Spleen (tissue), 11 donors: Measurements from ENCODE around the gene PSME1. TPM values are rescaled to one million over a fixed set of nuclear protein-coding genes. Genes with fewer than 3 reads are reported as not detected.

ENCODE experiments used
- DNase-seq: peaks from one replicate; pipeline ENCODE4 v3.0.0-alpha.2; 2020
- H3K27ac ChIP-seq, 8 donors: fragments of 200-600 bp; sonication (generic) in 7 of 8; 1 replicate in 4 of 8; 2 replicates in 4 of 8; pipeline versions ENCODE4 v1.5.0 to v1.8.0; 2016 to 2021; ENCODE audit warnings: inconsistent platforms in 4 of 8, mild to moderate bottlenecking in 4 of 8, moderate library complexity in 1 of 8
- H3K27me3 ChIP-seq, 7 donors: fragments of 200-600 bp; sonication (generic) in 6 of 7; replicated peaks in 1 of 7; 1 replicate in 4 of 7; 2 replicates in 3 of 7; pipeline versions ENCODE4 v1.5.0 to v1.8.0; 2016 to 2021; ENCODE audit warnings: inconsistent platforms in 3 of 7, mild to moderate bottlenecking in 1 of 7
- H3K36me3 ChIP-seq, 6 donors: fragments of 200-600 bp; sonication (generic) in 5 of 6; 1 replicate in 4 of 6; 2 replicates in 2 of 6; pipeline versions ENCODE4 v1.5.0 to v1.8.0; 2016 to 2021; ENCODE audit warnings: inconsistent platforms in 2 of 6
- H3K4me1 ChIP-seq, 6 donors: fragments of 200-600 bp; sonication (generic) in 5 of 6; 1 replicate in 3 of 6; 2 replicates in 3 of 6; pipeline versions ENCODE4 v1.5.0 to v1.8.0; 2016 to 2021; ENCODE audit warnings: inconsistent platforms in 3 of 6
- H3K4me3 ChIP-seq, 8 donors: fragments of 200-600 bp; sonication (generic) in 7 of 8; 1 replicate in 4 of 8; 2 replicates in 4 of 8; pipeline versions ENCODE4 v1.5.0 to v1.8.0; 2016 to 2021; ENCODE audit warnings: inconsistent platforms in 4 of 8, mild to moderate bottlenecking in 4 of 8, moderate library complexity in 2 of 8
- H3K9me3 ChIP-seq, 8 donors: fragments of 200-600 bp; sonication (generic) in 7 of 8; 1 replicate in 4 of 8; 2 replicates in 4 of 8; pipeline versions ENCODE4 v1.5.0 to v1.8.0; 2016 to 2021; ENCODE audit warnings: inconsistent platforms in 4 of 8
- CTCF ChIP-seq, 11 experiments: fragments of 200-600 bp in 7 of 11; fragments of 450-650 bp in 4 of 11; sonication (generic) in 4 of 11; IDR thresholded peaks in 8 of 11; conservative IDR thresholded peaks in 3 of 11; 1 replicate in 7 of 11; 2 replicates in 4 of 11; pipeline versions ENCODE4 v1.4.0 to v1.8.0; 2016 to 2021; ENCODE audit warnings: antibody characterized with exemption in 11 of 11, inconsistent platforms in 4 of 11, mild to moderate bottlenecking in 1 of 11
- POLR2A ChIP-seq, 3 donors: fragments of 450-650 bp; IDR thresholded peaks; one replicate each; pipeline ENCODE4 v1.5.1; 2017; ENCODE audit warnings: antibody characterized with exemption in 3 of 3, mild to moderate bottlenecking in 1 of 3
- POLR2AphosphoS5 ChIP-seq, 3 donors: sonication (generic); formaldehyde crosslinking; IDR thresholded peaks; one replicate each; pipeline ENCODE4 v1.5.1; 2017; ENCODE audit warnings: antibody characterized with exemption in 3 of 3
- WGBS, 5 donors: extraction: QIAGEN DNeasy Blood & Tissue Kit in 3 of 5; methylation state at CpG; one replicate each; pipeline versions ENCODE4 v1.1.5 to v1.1.7; 2013 to 2018; 5-methylcytosine and 5-hydroxymethylcytosine counted together
- intact Hi-C: fragments of 100-400 bp; cut with DNase I; formaldehyde crosslinking; loops from one replicate; pipeline ENCODE4 v1.15.0; 2023; ENCODE audit warnings: low total_unique reads
- polyA plus RNA-seq, 3 donors: library from polyadenylated mRNA; stranded (reverse); fragments of 200-250 nt; gene quantifications; one replicate each; pipeline ENCODE4 v1.2.1, GENCODE V29; 2013
- total RNA-seq, 7 donors: library from RNA; depleted of rRNA in 3 of 7; stranded (reverse); fragments of >200 nt in 3 of 7; fragmentation: NEBNext Ultra II Directional in 4 of 7; extraction: Animal tissue kit (Norgen Biotek cat#: 25700) in 4 of 7; gene quantifications; one replicate each; pipeline versions ENCODE4 v1.1.0 to v1.2.1, GENCODE V29; 2016 to 2021
- donor health status: healthy with polysubstance abuse.
- donor health status: DM: no; HTN: no; CAD: no; lungs with moderate emphysema.
- donor health status: DM: no; HTN: no; CAD: no.
- donor health status: Bipolar disorder and iron deficiency.
- donor health status: healthy.
- donor health status: DM: no; HTN: no; CAD: no.
- donor health status: DM: yes; HTN: yes; CAD: no.

The PSME1 gene
- total and polyA plus RNA-seq, 10 donors = 157 to 441 (median 253) TPM

GRCh38 chr14:24177041-24177825 is 41.2 kb downstream of the PSME1 start:
- H3K27ac ChIP-seq = no peak overlapping the region
- intact Hi-C loops = no loop called here
- peaks cover 2 to 100% (median 74%) of the 10 kb centered on the region in 6 donors for H3K36me3 ChIP-seq
- TF ChIP-seq POLR2A (IDR thresholded peaks at IDR 0.05) (no peak), CTCF (IDR thresholded peaks at IDR 0.05 in 8 of 11, conservative IDR thresholded peaks at IDR 0.05 in 3 of 11) (no peak), POLR2AphosphoS5 (IDR thresholded peaks at IDR 0.05) (no peak)
- no peak overlapping the region for H3K4me3 ChIP-seq
- 93 to 96% (median 93%) methylated on average over 10 to 12 of the region's 12 CpGs for WGBS, 5 donors
- DNase-seq = no peak
- peaks cover 2 to 11% (median 6%) of the 10 kb centered on the region in 6 donors for H3K4me1 ChIP-seq
- no peaks in the 10 kb centered on the region for H3K9me3 ChIP-seq
- H3K27me3 ChIP-seq = no peaks in the 10 kb centered on the region

- TF ChIP-seq POLR2A (IDR thresholded peaks at IDR 0.05) (no peak), POLR2AphosphoS5 (IDR thresholded peaks at IDR 0.05) (no peak), CTCF (IDR thresholded peaks at IDR 0.05 in 8 of 11, conservative IDR thresholded peaks at IDR 0.05 in 3 of 11) (no peak)
- Histone ChIP-seq H3K27me3 (no peaks in the 10 kb centered on the region), H3K4me3 (no peak overlapping the region), H3K4me1 (peaks cover 0 to 4% (median under 1%) of the 10 kb centered on the region in 6 donors), H3K36me3 (peaks cover 2 to 100% (median 78%) of the 10 kb centered on the region in 6 donors), H3K27ac (no peak overlapping the region), H3K9me3 (no peaks in the 10 kb centered on the region)
- intact Hi-C loops = no loop called here
- no peak for DNase-seq
- WGBS, 5 donors = 86 to 96% (median 93%) methylated on average over 7 to 14 of the region's 14 CpGs
Observed at GRCh38 chr14:24177891-24178290, 41.9 kb downstream of the PSME1 start.

- Histone ChIP-seq H3K9me3 (no peaks in the 10 kb centered on the region), H3K27me3 (no peaks in the 10 kb centered on the region), H3K4me1 (no peaks in the 10 kb centered on the region), H3K36me3 (peaks cover 2 to 100% (median 80%) of the 10 kb centered on the region in 6 donors), H3K27ac (no peak overlapping the region), H3K4me3 (no peak overlapping the region)
- TF ChIP-seq POLR2AphosphoS5 (IDR thresholded peaks at IDR 0.05) (no peak), CTCF (IDR thresholded peaks at IDR 0.05 in 8 of 11, conservative IDR thresholded peaks at IDR 0.05 in 3 of 11) (no peak), POLR2A (IDR thresholded peaks at IDR 0.05) (no peak)
- WGBS, 5 donors = 90 to 94% (median 93%) methylated on average over 5 to 12 of the region's 12 CpGs
- peak; percentile 29 for DNase-seq
- intact Hi-C loops = no loop called here
Observed at GRCh38 chr14:24178399-24179178, 42.6 kb downstream of the PSME1 start.
